Central memory CD8-positive, alpha-beta T cell (primary cell): ENCODE measurements around the gene HDAC9.

Experiments
- ATAC-seq: fragments of 150-1000 bp; cut with Tn5 transposase; replicated peaks from 2 replicates; pipeline ENCODE4 v1.10.0; 2022; ENCODE audit warnings: mild to moderate bottlenecking, moderate FRiP score, moderate number of reproducible peaks; ENCODE audit not compliant: poor library complexity, severe bottlenecking; ENCODE audit errors: extremely low read depth
- DNase-seq, 2 donors: peaks; one replicate each; pipeline ENCODE4 v3.0.0; 2021; ENCODE audit warnings: low spot score in 2 of 2
- H3K27ac Mint-ChIP-seq: one replicate; pipeline ENCODE4 v1.8.0; 2022; ENCODE audit warnings: low read depth, mild to moderate bottlenecking, moderate library complexity, mixed read lengths
- H3K27me3 Mint-ChIP-seq: one replicate; pipeline ENCODE4 v1.8.0; 2022; ENCODE audit warnings: mixed read lengths
- H3K36me3 Mint-ChIP-seq: one replicate; pipeline ENCODE4 v1.8.0; 2022; ENCODE audit warnings: mild to moderate bottlenecking, moderate library complexity, mixed read lengths; ENCODE audit not compliant: insufficient read depth
- H3K4me1 Mint-ChIP-seq: one replicate; pipeline ENCODE4 v1.8.0; 2022; ENCODE audit warnings: mixed read lengths
- H3K4me3 Mint-ChIP-seq: one replicate; pipeline ENCODE4 v1.8.0; 2022; ENCODE audit warnings: mild to moderate bottlenecking, moderate library complexity, mixed read lengths
- H3K9me3 Mint-ChIP-seq: one replicate; pipeline ENCODE4 v1.8.0; 2022; ENCODE audit warnings: mixed read lengths

HDAC9 gene

DNA sequence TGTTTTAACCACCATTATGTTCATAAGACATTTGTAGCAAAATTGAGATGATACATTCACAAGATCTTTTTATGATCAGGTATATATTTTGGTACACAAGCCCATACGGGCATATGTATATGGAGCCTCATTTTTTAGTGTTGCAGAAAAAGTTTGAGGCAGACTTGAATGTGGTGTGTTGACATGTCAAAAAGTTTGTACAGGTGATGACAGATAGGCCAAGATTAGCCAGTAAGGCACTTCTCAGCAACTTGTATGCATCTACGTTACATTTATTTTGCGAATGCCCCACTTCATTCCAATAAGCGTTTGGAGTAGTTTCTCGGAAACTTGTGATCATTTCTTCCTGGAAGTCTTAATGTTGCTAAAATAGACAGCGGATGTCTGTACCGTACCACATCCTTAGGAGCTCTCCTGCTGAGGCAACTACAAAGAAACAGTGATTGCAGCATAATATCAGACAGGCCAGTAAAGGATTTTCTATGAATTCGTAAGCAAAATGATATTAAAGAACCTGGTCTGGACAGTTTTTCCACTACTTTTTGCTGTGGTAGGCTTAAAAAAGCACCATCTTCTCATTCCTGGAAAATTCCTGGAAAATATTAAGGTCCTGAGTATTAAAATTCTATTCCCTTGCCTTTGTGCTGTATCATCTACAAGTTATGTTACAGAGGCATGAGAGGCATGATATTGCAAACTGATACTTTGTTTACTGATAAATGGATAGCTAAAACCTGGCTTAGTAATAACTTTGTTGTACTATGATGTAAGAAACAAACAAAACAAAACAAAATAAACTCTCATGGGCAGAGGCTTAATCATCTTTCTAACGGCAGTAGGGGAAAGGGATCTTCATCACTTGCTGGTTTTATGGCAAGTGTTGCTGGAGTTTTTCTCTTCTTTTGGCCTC is 153.6 kb downstream of the HDAC9 start:
- H3K27ac Mint-ChIP-seq: no peak overlapping the region
- no peaks in the 10 kb centered on the region for H3K27me3 Mint-ChIP-seq
- ATAC-seq: no peak

DNA sequence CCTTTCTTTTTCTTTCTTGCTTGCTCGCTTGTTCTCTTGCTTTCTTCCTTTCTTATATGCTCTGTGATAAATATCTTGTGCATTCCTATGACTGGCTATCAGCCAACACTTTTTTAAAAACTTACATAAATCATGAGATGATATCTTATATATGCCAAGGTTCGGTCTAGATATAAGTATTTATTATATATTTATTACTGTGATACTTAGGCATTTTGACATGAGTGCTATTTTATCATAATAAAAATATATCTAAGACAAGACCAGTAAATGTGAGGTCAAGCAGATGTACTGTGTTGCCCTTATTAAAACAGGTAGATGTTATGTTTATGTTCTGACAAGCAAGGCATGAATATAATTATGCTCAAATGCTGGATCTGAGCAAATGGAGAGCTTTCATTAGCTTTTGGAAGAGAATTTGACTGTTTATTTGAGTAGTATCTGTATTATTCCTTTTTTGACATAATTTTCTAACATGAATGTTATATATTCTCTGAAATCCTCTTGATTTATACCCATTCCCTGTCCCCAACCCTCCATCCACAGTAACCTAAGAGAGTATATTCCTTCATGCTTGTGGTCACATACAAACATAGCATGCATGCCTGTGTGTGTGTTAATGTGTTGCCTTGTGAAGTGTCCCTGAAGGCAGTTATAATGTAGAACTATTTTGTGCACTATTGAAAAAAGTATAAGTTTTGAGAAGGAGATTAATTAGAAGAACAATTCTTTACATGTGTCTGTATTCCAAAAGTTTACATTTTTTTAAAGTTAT is 158.0 kb downstream of the HDAC9 start:
- DNase-seq (no peak), ATAC-seq (no peak)
- Mint-ChIP-seq H3K4me3 (no peak overlapping the region), H3K27me3 (no peaks in the 10 kb centered on the region), H3K27ac (no peak overlapping the region), H3K36me3 (peaks cover 3% of the 10 kb centered on the region), H3K9me3 (no peaks in the 10 kb centered on the region), H3K4me1 (no peaks in the 10 kb centered on the region)

More for the DNA sequence above, 153.6 kb downstream of the HDAC9 start:
- Mint-ChIP-seq H3K36me3 (peaks cover 8% of the 10 kb centered on the region), H3K4me3 (no peak overlapping the region), H3K9me3 (no peaks in the 10 kb centered on the region), H3K4me1 (no peaks in the 10 kb centered on the region)
- no peak for DNase-seq

DNA sequence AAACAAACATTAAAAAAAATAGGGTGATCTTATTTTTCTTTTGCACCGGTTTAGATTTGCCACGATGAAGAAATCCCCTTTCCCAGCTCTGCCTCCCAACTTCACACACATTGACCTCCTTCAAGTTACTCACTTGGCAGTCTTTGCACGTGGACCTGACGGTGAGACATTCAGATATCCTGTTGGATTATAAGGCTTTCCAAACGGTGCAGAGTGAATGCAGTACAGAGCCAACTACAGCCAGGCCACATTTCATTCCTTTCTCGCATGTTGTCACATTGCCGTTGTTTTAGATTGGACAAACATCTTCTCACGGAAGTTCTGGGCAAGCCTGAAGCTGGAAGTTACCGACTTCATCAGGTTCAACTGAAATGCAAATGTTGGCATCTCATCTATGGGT is 159.2 kb downstream of the HDAC9 start:
- peaks cover 3% of the 10 kb centered on the region for H3K36me3 Mint-ChIP-seq
- DNase-seq (no peak), ATAC-seq (no peak)
- H3K9me3 Mint-ChIP-seq: no peaks in the 10 kb centered on the region
- H3K27ac Mint-ChIP-seq: no peak overlapping the region
- H3K4me1 Mint-ChIP-seq: no peaks in the 10 kb centered on the region
- no peak overlapping the region for H3K4me3 Mint-ChIP-seq
- no peaks in the 10 kb centered on the region for H3K27me3 Mint-ChIP-seq

DNA sequence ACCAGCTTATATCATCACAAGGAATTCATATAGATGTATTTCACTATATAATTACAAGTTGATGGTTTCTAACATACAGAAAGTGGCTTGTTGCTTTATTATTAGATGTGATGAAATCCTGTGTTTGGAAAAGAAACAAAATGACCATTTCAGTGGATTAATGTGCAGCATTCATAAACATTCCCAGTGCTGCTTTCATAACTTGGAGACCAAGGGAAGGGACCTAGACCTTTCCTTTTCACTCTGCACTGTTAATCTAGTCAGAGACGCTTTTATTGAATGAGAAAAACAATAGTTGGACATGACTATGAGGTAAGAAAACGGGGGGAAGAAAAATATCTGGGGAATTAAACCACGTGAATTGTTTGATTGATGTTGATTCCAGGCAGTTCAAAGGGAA is 160.0 kb downstream of the HDAC9 start:
- peaks cover 3% of the 10 kb centered on the region for H3K36me3 Mint-ChIP-seq
- H3K27ac Mint-ChIP-seq: no peak overlapping the region
- H3K27me3 Mint-ChIP-seq: no peaks in the 10 kb centered on the region
- no peaks in the 10 kb centered on the region for H3K4me1 Mint-ChIP-seq
- no peak overlapping the region for H3K4me3 Mint-ChIP-seq
- DNase-seq: no peak
- no peaks in the 10 kb centered on the region for H3K9me3 Mint-ChIP-seq
- ATAC-seq: no peak

DNA sequence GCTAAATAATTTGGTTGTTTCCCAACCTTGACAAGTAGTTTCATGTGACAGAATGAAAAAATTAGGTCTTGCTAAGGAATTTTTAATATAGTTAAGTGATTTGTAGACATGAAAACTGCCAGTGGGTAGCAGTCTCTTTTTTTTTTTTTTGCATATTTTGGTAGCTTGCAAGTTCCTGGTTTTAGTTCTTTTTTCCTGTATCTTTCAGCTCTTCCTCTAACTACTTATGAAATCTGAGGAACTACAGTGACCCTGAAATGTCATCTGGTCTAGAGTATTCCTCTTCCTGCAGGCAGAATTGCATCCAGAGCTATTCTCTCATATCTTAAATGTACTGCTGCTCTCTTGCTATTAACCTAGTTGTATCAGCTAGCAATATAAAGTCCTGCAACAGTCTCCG is 160.4 kb downstream of the HDAC9 start:
- peaks cover 3% of the 10 kb centered on the region for H3K36me3 Mint-ChIP-seq
- no peaks in the 10 kb centered on the region for H3K4me1 Mint-ChIP-seq
- no peak overlapping the region for H3K4me3 Mint-ChIP-seq
- H3K27me3 Mint-ChIP-seq: no peaks in the 10 kb centered on the region
- ATAC-seq (no peak), DNase-seq (no peak)
- H3K27ac Mint-ChIP-seq: no peak overlapping the region
- no peaks in the 10 kb centered on the region for H3K9me3 Mint-ChIP-seq

DNA sequence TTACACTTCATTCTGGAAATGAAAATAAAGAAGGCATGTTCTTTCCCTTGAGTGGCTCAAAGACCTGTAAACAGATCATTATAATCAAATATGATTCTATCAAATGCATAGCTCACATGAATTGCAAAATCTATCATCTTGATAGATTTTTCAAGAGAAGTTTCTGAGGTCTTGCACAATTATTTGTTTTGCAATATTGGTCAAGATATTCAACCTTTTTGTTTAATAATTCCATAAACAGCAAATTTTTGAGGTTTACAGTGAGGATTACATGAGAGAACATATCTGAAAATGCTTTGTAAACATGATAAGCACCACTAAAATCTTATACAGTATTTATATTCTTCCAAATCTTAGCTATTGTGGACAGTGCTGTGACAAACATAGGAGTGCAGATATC is 160.8 kb downstream of the HDAC9 start:
- Mint-ChIP-seq H3K4me3 (no peak overlapping the region), H3K27ac (no peak overlapping the region), H3K27me3 (no peaks in the 10 kb centered on the region), H3K9me3 (no peaks in the 10 kb centered on the region), H3K36me3 (peaks cover 3% of the 10 kb centered on the region), H3K4me1 (no peaks in the 10 kb centered on the region)
- ATAC-seq (no peak), DNase-seq (no peak)

DNA sequence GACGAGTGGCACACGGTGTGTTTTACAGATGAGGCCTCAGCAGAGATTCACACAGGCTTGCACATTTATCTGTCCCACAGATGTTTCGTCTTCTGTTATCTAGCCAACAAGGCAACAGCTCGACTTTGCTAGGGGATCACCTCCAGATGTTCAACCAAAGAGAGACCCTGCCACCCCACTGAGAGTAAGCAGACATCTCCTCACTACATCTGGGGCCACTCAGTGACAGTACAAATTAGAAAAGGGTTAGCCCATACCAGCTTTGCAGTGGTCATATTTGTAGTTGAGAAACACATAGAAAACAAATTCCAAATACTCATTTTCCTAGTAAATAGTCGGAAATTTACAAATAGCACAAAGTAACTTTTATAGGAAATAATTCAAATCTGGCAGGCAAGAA is 164.2 kb downstream of the HDAC9 start:
- Mint-ChIP-seq H3K4me3 (no peak overlapping the region), H3K27me3 (no peaks in the 10 kb centered on the region), H3K27ac (no peak overlapping the region), H3K9me3 (no peaks in the 10 kb centered on the region), H3K4me1 (no peaks in the 10 kb centered on the region), H3K36me3 (peaks cover 2% of the 10 kb centered on the region)
- ATAC-seq (no peak), DNase-seq (no peak)

DNA sequence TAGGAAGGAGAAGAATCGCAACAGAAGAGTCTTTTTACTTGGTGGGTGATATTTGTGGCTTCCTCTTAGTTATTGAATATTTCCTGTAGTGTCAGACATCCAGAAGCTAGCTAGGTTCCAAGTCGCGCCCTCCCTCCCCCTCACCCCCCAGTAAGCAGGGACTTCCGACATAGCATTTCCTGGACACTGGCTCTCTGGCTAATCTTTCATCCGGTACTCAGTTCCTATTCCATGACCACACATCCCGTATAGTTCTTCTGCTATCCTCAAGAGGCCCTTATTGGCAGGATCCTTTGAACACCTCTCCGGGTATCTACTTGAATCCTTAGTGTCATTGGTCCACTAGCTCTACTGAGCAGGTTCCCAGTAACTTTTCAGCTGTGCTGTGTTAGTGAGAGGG is 167.8 kb downstream of the HDAC9 start:
- H3K4me1 Mint-ChIP-seq: no peaks in the 10 kb centered on the region
- no peaks in the 10 kb centered on the region for H3K36me3 Mint-ChIP-seq
- ATAC-seq (no peak), DNase-seq (no peak)
- no peak overlapping the region for H3K27ac Mint-ChIP-seq
- H3K27me3 Mint-ChIP-seq: no peaks in the 10 kb centered on the region
- H3K4me3 Mint-ChIP-seq: no peak overlapping the region
- no peaks in the 10 kb centered on the region for H3K9me3 Mint-ChIP-seq

DNA sequence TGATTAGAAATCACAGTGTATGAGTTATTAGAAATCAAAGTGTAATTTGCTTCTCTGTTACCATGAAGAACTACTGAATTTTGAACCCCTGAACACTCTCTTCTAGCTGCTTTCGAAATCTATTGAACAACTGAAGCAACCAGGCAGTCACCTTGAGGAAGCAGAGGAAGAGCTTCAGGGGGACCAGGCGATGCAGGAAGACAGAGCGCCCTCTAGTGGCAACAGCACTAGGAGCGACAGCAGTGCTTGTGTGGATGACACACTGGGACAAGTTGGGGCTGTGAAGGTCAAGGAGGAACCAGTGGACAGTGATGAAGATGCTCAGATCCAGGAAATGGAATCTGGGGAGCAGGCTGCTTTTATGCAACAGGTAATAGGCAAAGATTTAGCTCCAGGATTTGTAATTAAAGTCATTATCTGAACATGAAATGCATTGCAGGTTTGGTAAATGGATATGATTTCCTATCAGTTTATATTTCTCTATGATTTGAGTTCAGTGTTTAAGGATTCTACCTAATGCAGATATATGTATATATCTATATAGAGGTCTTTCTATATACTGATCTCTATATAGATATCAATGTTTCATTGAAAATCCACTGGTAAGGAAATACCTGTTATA is 170.7 kb downstream of the HDAC9 start:
- Mint-ChIP-seq H3K4me3 (no peak overlapping the region), H3K27ac (no peak overlapping the region), H3K36me3 (no peaks in the 10 kb centered on the region)

DNA sequence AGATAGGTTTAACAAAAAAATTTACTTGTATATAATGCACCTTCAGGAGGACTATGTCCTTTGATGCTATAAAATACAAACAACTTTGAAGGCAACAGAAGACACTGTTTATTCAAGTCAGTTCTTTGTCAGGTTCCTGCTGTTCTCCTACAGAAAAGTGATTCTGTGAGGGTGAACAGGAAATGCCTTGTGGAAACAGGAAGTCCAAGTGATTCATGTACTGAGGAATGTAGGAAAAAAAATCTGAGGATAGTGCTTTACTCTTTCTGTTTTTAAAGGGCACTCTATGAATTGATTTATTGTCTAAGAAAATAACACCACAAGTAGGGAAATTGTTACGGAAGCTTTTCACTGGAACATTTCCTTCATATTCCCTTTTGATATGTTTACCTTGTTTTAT is 171.9 kb downstream of the HDAC9 start:
- H3K27me3 Mint-ChIP-seq: no peaks in the 10 kb centered on the region
- DNase-seq: no peak
- H3K4me3 Mint-ChIP-seq: no peak overlapping the region

More for the DNA sequence above, 170.7 kb downstream of the HDAC9 start:
- Mint-ChIP-seq H3K4me1 (no peaks in the 10 kb centered on the region), H3K27me3 (no peaks in the 10 kb centered on the region), H3K9me3 (no peaks in the 10 kb centered on the region)
- DNase-seq: peak; percentile 22 to 37
- ATAC-seq: peak; percentile 49

DNA sequence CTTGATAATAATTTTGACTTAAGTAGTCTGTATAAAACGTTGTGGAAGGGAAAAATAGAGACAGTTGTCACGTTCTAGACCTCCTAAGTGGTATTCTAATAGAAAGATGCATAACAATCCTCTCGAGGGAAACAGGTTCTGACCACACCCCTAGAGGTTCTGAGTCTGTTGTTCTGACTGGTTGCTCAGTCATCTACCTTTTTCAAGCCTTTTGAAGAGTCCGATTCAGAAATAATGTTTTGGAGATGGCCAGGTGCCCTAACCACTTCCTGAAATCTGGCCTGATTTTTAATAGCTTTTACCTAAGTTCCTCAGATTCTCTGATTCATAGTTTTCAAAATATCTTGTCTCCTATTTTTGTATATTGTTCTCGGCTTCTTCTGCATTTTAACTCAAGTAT is 175.6 kb downstream of the HDAC9 start:
- DNase-seq (no peak), ATAC-seq (no peak)
- H3K36me3 Mint-ChIP-seq: no peaks in the 10 kb centered on the region
- H3K27me3 Mint-ChIP-seq: no peaks in the 10 kb centered on the region
- no peak overlapping the region for H3K27ac Mint-ChIP-seq
- no peaks in the 10 kb centered on the region for H3K4me1 Mint-ChIP-seq
- no peaks in the 10 kb centered on the region for H3K9me3 Mint-ChIP-seq
- H3K4me3 Mint-ChIP-seq: no peak overlapping the region

More for the DNA sequence above, 171.9 kb downstream of the HDAC9 start:
- Mint-ChIP-seq H3K27ac (no peak overlapping the region), H3K9me3 (no peaks in the 10 kb centered on the region), H3K36me3 (no peaks in the 10 kb centered on the region), H3K4me1 (no peaks in the 10 kb centered on the region)
- no peak for ATAC-seq

DNA sequence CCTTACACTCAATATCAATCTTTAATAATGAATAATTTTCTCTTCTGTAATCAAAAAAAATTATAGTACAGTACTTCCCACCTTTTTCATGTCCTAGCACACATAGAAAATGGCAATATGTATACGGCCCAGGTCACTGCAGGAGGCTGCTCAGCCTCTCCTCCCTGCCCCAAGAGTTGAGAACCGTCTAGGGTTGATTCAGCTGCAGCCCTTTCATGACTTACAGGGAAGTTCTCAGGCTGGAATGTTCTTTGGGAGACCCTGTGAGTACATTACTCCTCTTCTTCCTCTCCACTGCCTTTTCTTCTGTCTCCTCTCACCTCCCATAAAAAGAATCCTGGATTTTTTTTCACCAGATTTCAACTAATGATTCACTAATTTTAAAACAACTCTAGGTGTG is 180.0 kb downstream of the HDAC9 start:
- Mint-ChIP-seq H3K27ac (no peak overlapping the region), H3K9me3 (no peaks in the 10 kb centered on the region), H3K36me3 (no peaks in the 10 kb centered on the region), H3K4me1 (no peaks in the 10 kb centered on the region), H3K4me3 (no peak overlapping the region), H3K27me3 (no peaks in the 10 kb centered on the region)
- ATAC-seq (no peak), DNase-seq (no peak)
